ENCODE measurements around the gene SLCO4C1. TPM values are rescaled to one million over a fixed set of nuclear protein-coding genes. Genes with fewer than 3 reads are reported as not detected.

The SLCO4C1 gene
- total RNA-seq, 1 donor from 2014 or later = 0.33 TPM

GRCh38 chr5:102313912-102314311 is 17.8 kb upstream of the SLCO4C1 start:
- CTCF ChIA-PET = no interaction called here

GRCh38 chr5:102312586-102313370 is 16.7 kb upstream of the SLCO4C1 start:
- no peak for ATAC-seq (ENCODE audit: low read depth)
- POLR2A ChIA-PET = no interaction called here
- no peak for DNase-seq
- Mint-ChIP-seq H3K9me3 (no peaks in the 10 kb centered on the region), H3K4me1 (no peaks in the 10 kb centered on the region), H3K36me3 (ENCODE audit: low read depth) (no peaks in the 10 kb centered on the region), H3K27ac (no peak overlapping the region), H3K4me3 (no peak overlapping the region), H3K27me3 (peaks cover 1% of the 10 kb centered on the region)
- intact Hi-C loops (cut with micrococcal nuclease) = no loop called here
- no peak for TF ChIP-seq CTCF (IDR thresholded peaks at IDR 0.05)
- CTCF ChIA-PET = no interaction called here

More at GRCh38 chr5:102313912-102314311, 17.8 kb upstream of the SLCO4C1 start:
- Mint-ChIP-seq H3K9me3 (no peaks in the 10 kb centered on the region), H3K27me3 (peaks cover 3% of the 10 kb centered on the region), H3K36me3 (ENCODE audit: low read depth) (no peaks in the 10 kb centered on the region), H3K4me1 (no peaks in the 10 kb centered on the region), H3K4me3 (no peak overlapping the region), H3K27ac (no peak overlapping the region)
- no peak for ATAC-seq (ENCODE audit: low read depth)
- TF ChIP-seq CTCF (IDR thresholded peaks at IDR 0.05) = no peak
- POLR2A ChIA-PET = no interaction called here
- no peak for DNase-seq
- intact Hi-C loops (cut with micrococcal nuclease) = no loop called here

GRCh38 chr5:102309586-102309985 is 13.5 kb upstream of the SLCO4C1 start:
- H3K36me3 Mint-ChIP-seq (ENCODE audit: low read depth) = no peaks in the 10 kb centered on the region
- no peak overlapping the region for H3K4me3 Mint-ChIP-seq
- no peak overlapping the region for H3K27ac Mint-ChIP-seq
- intact Hi-C loops (cut with micrococcal nuclease) = no loop called here
- no peak for TF ChIP-seq CTCF (IDR thresholded peaks at IDR 0.05)
- H3K9me3 Mint-ChIP-seq = no peaks in the 10 kb centered on the region
- ChIA-PET CTCF (no interaction called here), POLR2A (no interaction called here)
- DNase-seq (no peak), ATAC-seq (ENCODE audit: low read depth) (no peak)
- no peaks in the 10 kb centered on the region for H3K4me1 Mint-ChIP-seq
- H3K27me3 Mint-ChIP-seq = no peaks in the 10 kb centered on the region

GRCh38 chr5:102307232-102307631 is 11.1 kb upstream of the SLCO4C1 start:
- no peak for DNase-seq
- no peaks in the 10 kb centered on the region for H3K27me3 Mint-ChIP-seq
- POLR2A ChIA-PET = no interaction called here
- no peaks in the 10 kb centered on the region for H3K4me1 Mint-ChIP-seq
- CTCF ChIA-PET = no interaction called here
- no peaks in the 10 kb centered on the region for H3K36me3 Mint-ChIP-seq (ENCODE audit: low read depth)
- H3K9me3 Mint-ChIP-seq = no peaks in the 10 kb centered on the region
- intact Hi-C loops (cut with micrococcal nuclease) = no loop called here
- no peak for TF ChIP-seq CTCF (IDR thresholded peaks at IDR 0.05)
- ATAC-seq (ENCODE audit: low read depth) = no peak
- no peak overlapping the region for H3K27ac Mint-ChIP-seq
- H3K4me3 Mint-ChIP-seq = no peak overlapping the region

- no peaks in the 10 kb centered on the region for H3K9me3 Mint-ChIP-seq
- ChIA-PET POLR2A (no interaction called here), CTCF (no interaction called here)
- ATAC-seq (ENCODE audit: low read depth) (no peak), DNase-seq (no peak)
- no peak overlapping the region for H3K27ac Mint-ChIP-seq
- H3K36me3 Mint-ChIP-seq (ENCODE audit: low read depth) = no peaks in the 10 kb centered on the region
- H3K27me3 Mint-ChIP-seq = no peaks in the 10 kb centered on the region
- TF ChIP-seq CTCF (IDR thresholded peaks at IDR 0.05) = no peak
- intact Hi-C loops (cut with micrococcal nuclease) = no loop called here
- no peaks in the 10 kb centered on the region for H3K4me1 Mint-ChIP-seq
- no peak overlapping the region for H3K4me3 Mint-ChIP-seq
These were observed 10.0 kb upstream of the SLCO4C1 start for GRCh38 chr5:102306121-102306520.

Measured in activated B cell treated with CpG ODN at 0.5 μM for 24 hours (primary cell).